ENCODE data around the gene LMBR1. TPM values are rescaled to one million over a fixed set of nuclear protein-coding genes. Genes with fewer than 3 reads are reported as not detected.
A peak's percentile ranks its signal among the peaks of the same experiment; 100 is the strongest.
"Not testable (repeated sequence)": the region's sequence is repeated elsewhere in the genome, so short reads cannot be mapped to it uniquely, and the experiment has no call there.

Gene LMBR1
- polyA plus RNA-seq, 3 donors: 14.8 to 24.4 (median 21.2) TPM

- H3K4me3 Mint-ChIP-seq: no peak overlapping the region
- DNase-seq: no peak
- H3K9me3 Mint-ChIP-seq: peaks cover 10 to 25% (median 20%) of the 10 kb centered on the region in 7 donors
- H3K36me3 ChIP-seq (replicated peaks in 1 of 2; ENCODE audit: control insufficient read depth in 1 of 2, insufficient read depth in 2 of 2, low read length in 2 of 2): peaks cover 5 to 24% of the 10 kb centered on the region in 2 donors
- peaks cover 21 to 32% of the 10 kb centered on the region in 2 donors for H3K36me3 Mint-ChIP-seq
- no peak for TF ChIP-seq CTCF (IDR thresholded peaks at IDR 0.05)
- H3K4me3 ChIP-seq (replicated peaks in 1 of 3; ENCODE audit: low read depth in 2 of 3, low read length in 3 of 3): no peak overlapping the region
- peaks cover 11% of the 10 kb centered on the region for H3K4me1 Mint-ChIP-seq
- no peak overlapping the region for H3K27ac ChIP-seq (ENCODE audit: low read depth in 1 of 2, low read length in 2 of 2)
- peaks cover 0 to 2% (median 0%) of the 10 kb centered on the region in 3 donors for H3K27me3 Mint-ChIP-seq (ENCODE audit: low read depth in 3 of 3)
- peaks cover 22% of the 10 kb centered on the region for H4K20me1 ChIP-seq (ENCODE audit: insufficient read depth, low read length)
- no peaks in the 10 kb centered on the region for H3K27me3 ChIP-seq (ENCODE audit: control insufficient read depth in 2 of 2, insufficient read depth in 2 of 2, low read length in 2 of 2)
- peaks cover 64% of the 10 kb centered on the region for H3K79me2 ChIP-seq (ENCODE audit: insufficient read depth, low read length)
- H3K9me3 ChIP-seq (replicated peaks in 1 of 2; ENCODE audit: control insufficient read depth in 1 of 2, insufficient read depth in 1 of 2, low read length in 2 of 2): peaks cover 16 to 21% of the 10 kb centered on the region in 2 donors
- no peak overlapping the region for H3K4me2 ChIP-seq (replicated peaks; ENCODE audit: extremely low read depth, low read length, poor library complexity, severe bottlenecking)
- intact Hi-C loops (cut with micrococcal nuclease): no loop called here
- no peaks in the 10 kb centered on the region for H3K4me1 ChIP-seq (ENCODE audit: control insufficient read depth in 1 of 2, insufficient read depth in 2 of 2, low read length in 2 of 2)
- WGBS (ENCODE audit: insufficient coverage): no CpG with 5 or more reads among the region's 1 CpG
- H2AFZ ChIP-seq (ENCODE audit: insufficient read depth, low read depth, low read length, poor library complexity, severe bottlenecking): no peak overlapping the region
- H3K27ac Mint-ChIP-seq: no peak overlapping the region
- H3K9ac ChIP-seq (ENCODE audit: insufficient read depth, low read length, poor library complexity, severe bottlenecking): no peak overlapping the region
These were observed 27.5 kb downstream of the LMBR1 start for GRCh38 chr7:156865493-156865892.

GRCh38 chr7:156862022-156862421, 31.0 kb downstream of the LMBR1 start:
- H3K4me1 Mint-ChIP-seq: peaks cover 12% of the 10 kb centered on the region
- peaks cover 21 to 42% (median 36%) of the 10 kb centered on the region in 7 donors for H3K9me3 Mint-ChIP-seq
- H3K4me3 Mint-ChIP-seq; H2AFZ ChIP-seq (ENCODE audit: insufficient read depth, low read depth, low read length, poor library complexity, severe bottlenecking); H3K4me1 ChIP-seq (ENCODE audit: control insufficient read depth in 1 of 2, insufficient read depth in 2 of 2, low read length in 2 of 2); intact Hi-C loops (cut with micrococcal nuclease); H3K27me3 ChIP-seq (ENCODE audit: control insufficient read depth in 2 of 2, insufficient read depth in 2 of 2, low read length in 2 of 2); H3K4me2 ChIP-seq (replicated peaks; ENCODE audit: extremely low read depth, low read length, poor library complexity, severe bottlenecking); H3K27me3 Mint-ChIP-seq (ENCODE audit: low read depth in 3 of 3); H3K27ac ChIP-seq (ENCODE audit: low read depth in 1 of 2, low read length in 2 of 2); H3K9ac ChIP-seq (ENCODE audit: insufficient read depth, low read length, poor library complexity, severe bottlenecking); H4K20me1 ChIP-seq (ENCODE audit: insufficient read depth, low read length); H3K4me3 ChIP-seq (replicated peaks in 1 of 3; ENCODE audit: low read depth in 2 of 3, low read length in 3 of 3); DNase-seq: not testable (repeated sequence)
- Histone ChIP-seq H3K36me3 (replicated peaks in 1 of 2; ENCODE audit: control insufficient read depth in 1 of 2, insufficient read depth in 2 of 2, low read length in 2 of 2) (peaks cover 5 to 33% of the 10 kb centered on the region in 2 donors), H3K9me3 (replicated peaks in 1 of 2; ENCODE audit: control insufficient read depth in 1 of 2, insufficient read depth in 1 of 2, low read length in 2 of 2) (peaks cover 25 to 34% of the 10 kb centered on the region in 2 donors), H3K79me2 (ENCODE audit: insufficient read depth, low read length) (peaks cover 45% of the 10 kb centered on the region)
- 100% methylated on average over 1 of the region's 2 CpGs for WGBS (ENCODE audit: insufficient coverage)
- peak overlapping the region in 1 of 7 donors; percentile 15 for H3K27ac Mint-ChIP-seq
- H3K36me3 Mint-ChIP-seq: peaks cover 30 to 52% of the 10 kb centered on the region in 2 donors

Measured in CD14-positive monocyte (primary cell).